B cell (primary cell): ENCODE results near the gene RIPOR2. TPM values are rescaled to one million over a fixed set of nuclear protein-coding genes. Genes with fewer than 3 reads are reported as not detected.
A peak's percentile ranks its signal among the peaks of the same experiment; 100 is the strongest.

Experiments used
- ATAC-seq: fragments of 200-7000 bp; cut with Tn5 transposase; one replicate; pipeline ENCODE4 v1.10.0; 2021; ENCODE audit warnings: low read depth, mild to moderate bottlenecking, moderate number of reproducible peaks, moderate library complexity
- CTCF ChIA-PET: fragments of 350-600 bp; sonication (Branson Sonifier 250); formaldehyde crosslinking; loops from one replicate; lab custom pipeline; 2021; ENCODE audit warnings: antibody characterized with exemption, inconsistent platforms; lab: Charles Lee
- POLR2A ChIA-PET: fragments of 350-600 bp; sonication (Branson Sonifier 250); formaldehyde crosslinking; loops from one replicate; lab custom pipeline; 2021; ENCODE audit warnings: antibody characterized with exemption; lab: Charles Lee
- DNase-seq: peaks from one replicate; pipeline ENCODE4 v3.0.0; 2013
- H2AFZ ChIP-seq: 2 replicates; pipeline ENCODE4 v1.6.1; 2012; ENCODE audit warnings: mild to moderate bottlenecking, low read depth, low read length; ENCODE audit not compliant: insufficient read depth, poor library complexity, severe bottlenecking
- H3K27ac ChIP-seq, 2 donors: 1 replicate in 1 of 2; 2 replicates in 1 of 2; pipeline ENCODE4 v1.5.1; 2012 to 2013; ENCODE audit warnings: low read length in 2 of 2, mild to moderate bottlenecking in 2 of 2, moderate library complexity in 1 of 2
- H3K27me3 ChIP-seq, 4 experiments: fragments of 200-600 bp in 1 of 4; sonication (generic) in 1 of 4; replicated peaks in 1 of 4; 1 replicate in 2 of 4; 2 replicates in 2 of 4; pipeline versions ENCODE4 v1.6.1 to v1.7.0; 2013 to 2016; ENCODE audit warnings: low read length in 3 of 4, mild to moderate bottlenecking in 2 of 4, mixed read lengths in 1 of 4, moderate library complexity in 1 of 4; ENCODE audit not compliant: insufficient read depth in 4 of 4, control insufficient read depth in 3 of 4; ENCODE audit errors: control extremely low read depth in 1 of 4
- H3K36me3 ChIP-seq, 2 experiments: replicated peaks in 1 of 2; 1 replicate in 1 of 2; 2 replicates in 1 of 2; pipeline versions ENCODE4 v1.6.1 to v1.7.1; 2013; ENCODE audit warnings: low read length in 1 of 2; ENCODE audit not compliant: insufficient read depth in 2 of 2, control insufficient read depth in 1 of 2; ENCODE audit errors: control extremely low read depth in 1 of 2, extremely low read depth in 1 of 2
- H3K4me1 ChIP-seq, 2 donors: fragments of 200-600 bp in 1 of 2; sonication (generic) in 1 of 2; 1 replicate in 1 of 2; 2 replicates in 1 of 2; pipeline versions ENCODE4 v1.5.1 to v1.6.1; 2013 to 2017; ENCODE audit warnings: low read length in 2 of 2; ENCODE audit not compliant: control insufficient read depth in 2 of 2, insufficient read depth in 2 of 2
- H3K4me2 ChIP-seq: replicated peaks from 2 replicates; pipeline ENCODE3; 2012; ENCODE audit warnings: mild to moderate bottlenecking, low read depth, low read length; ENCODE audit not compliant: poor library complexity, severe bottlenecking
- H3K4me3 ChIP-seq, 5 experiments: fragments of 200-600 bp in 1 of 5; sonication (generic) in 1 of 5; 1 replicate in 3 of 5; 2 replicates in 2 of 5; pipeline versions ENCODE4 v1.5.1 to v1.7.0; 2011 to 2016; ENCODE audit warnings: low read length in 4 of 5, mild to moderate bottlenecking in 4 of 5, low read depth in 2 of 5, control low read depth in 1 of 5, moderate library complexity in 1 of 5; ENCODE audit not compliant: insufficient read depth in 1 of 5; ENCODE audit errors: control extremely low read depth in 1 of 5, extremely low read depth in 1 of 5
- H3K79me2 ChIP-seq: fragments of 200-600 bp; sonication (generic); one replicate; pipeline ENCODE4 v1.6.0; 2016; ENCODE audit warnings: low read length; ENCODE audit not compliant: control insufficient read depth, insufficient read depth
- H3K9ac ChIP-seq: fragments of 200-600 bp; sonication (generic); 2 replicates; pipeline ENCODE4 v1.6.1; 2017; ENCODE audit warnings: mild to moderate bottlenecking, low read length, moderate library complexity
- H3K9me3 ChIP-seq, 3 donors: one replicate each; pipeline versions ENCODE4 v1.6.1 to v1.7.1; 2013; ENCODE audit warnings: low read length in 2 of 3; ENCODE audit not compliant: control insufficient read depth in 2 of 3, insufficient read depth in 1 of 3; ENCODE audit errors: control extremely low read depth in 1 of 3
- H4K20me1 ChIP-seq: 2 replicates; pipeline ENCODE4 v1.6.0; 2012; ENCODE audit warnings: mild to moderate bottlenecking, low read length; ENCODE audit not compliant: insufficient read depth, control insufficient read depth, poor library complexity, severe bottlenecking
- H3K27ac Mint-ChIP-seq: one replicate; pipeline ENCODE4 v1.8.0; 2021; ENCODE audit warnings: mixed read lengths
- H3K27me3 Mint-ChIP-seq: one replicate; pipeline ENCODE4 v1.8.0; 2021; ENCODE audit warnings: mixed read lengths
- H3K4me1 Mint-ChIP-seq: one replicate; pipeline ENCODE4 v1.8.0; 2021; ENCODE audit warnings: mixed read lengths
- H3K4me3 Mint-ChIP-seq: one replicate; pipeline ENCODE4 v1.8.0; 2021; ENCODE audit warnings: mixed read lengths
- H3K9me3 Mint-ChIP-seq: one replicate; pipeline ENCODE4 v1.8.0; 2022; ENCODE audit warnings: mixed read lengths; ENCODE audit not compliant: insufficient read depth
- CTCF ChIP-seq: fragments of 200-600 bp; IDR thresholded peaks from one replicate; pipeline ENCODE4 v1.8.0; 2022; ENCODE audit warnings: antibody characterized with exemption, mild to moderate bottlenecking
- EZH2 ChIP-seq: IDR thresholded peaks from 2 replicates; pipeline ENCODE4 v1.6.1; 2012; ENCODE audit warnings: borderline replicate concordance, low read depth, mild to moderate bottlenecking, moderate library complexity, low read length; ENCODE audit not compliant: insufficient read depth, poor library complexity, severe bottlenecking
- WGBS: methylation state at CpG from one replicate; pipeline ENCODE4 v1.1.5; 2013; ENCODE audit warnings: missing lambda C conversion rate; ENCODE audit not compliant: insufficient coverage; 5-methylcytosine and 5-hydroxymethylcytosine counted together
- intact Hi-C: fragments of 100-400 bp; cut with micrococcal nuclease; formaldehyde crosslinking; loops from one replicate; pipeline ENCODE4 v1.10.0; 2022
- polyA plus RNA-seq: library from polyadenylated mRNA; depleted of rRNA; stranded (reverse); fragments of >200 nt; gene quantifications from 2 replicates; pipeline ENCODE4 v1.2.3, GENCODE V29; 2012
- total RNA-seq, 2 donors: library from RNA; stranded (reverse); fragments of 120-200 nt in 1 of 2; gene quantifications; 1 replicate in 1 of 2; 2 replicates in 1 of 2; pipeline versions ENCODE4 v1.2.3 to v1.2.4, GENCODE V29; 2013 to 2022

The RIPOR2 gene
- total and polyA plus RNA-seq, 2 donors (not counting 1 experiment from before 2014, with no cell fraction given), result 300 to 430 TPM

- H4K20me1 ChIP-seq, result peaks cover 92% of the 10 kb centered on the region
- ChIA-PET POLR2A (no interaction called here), CTCF (interaction anchor here (0.9 to 19.0 kb wide), 3 partner anchors 11 to 71 kb away, joined by 3 to 465 read pairs (median 18); partner anchors contain the start of gene RIPOR2)
- Mint-ChIP-seq H3K27ac (peak overlapping the region; percentile 86), H3K27me3 (no peaks in the 10 kb centered on the region), H3K4me1 (peaks cover 88% of the 10 kb centered on the region), H3K4me3 (peak overlapping the region; percentile 46), H3K9me3 (peaks cover 4% of the 10 kb centered on the region)
- TF ChIP-seq EZH2 (no peak), CTCF (no peak)
- peak overlapping the region in 1 of 2 donors; percentile 93 for H3K27ac ChIP-seq
- no peak for ATAC-seq
- H3K79me2 ChIP-seq, result peaks cover 100% of the 10 kb centered on the region
- peaks cover 90 to 94% of the 10 kb centered on the region in 2 donors for H3K4me1 ChIP-seq
- WGBS, result no CpG with 5 or more reads among the region's 8 CpGs
- H3K9me3 ChIP-seq, result no peaks in the 10 kb centered on the region
- peak overlapping the region in 3 of 5 experiments; percentile 7 to 27 (median 11) for H3K4me3 ChIP-seq
- H2AFZ ChIP-seq, result no peak overlapping the region
- H3K36me3 ChIP-seq, result peaks cover 10 to 80% of the 10 kb centered on the region in 2 experiments
- H3K9ac ChIP-seq, result peak overlapping the region; percentile 1
- H3K4me2 ChIP-seq, result peak overlapping the region; percentile 77
- DNase-seq, result no peak
- H3K27me3 ChIP-seq, result no peaks in the 10 kb centered on the region
- intact Hi-C loops, result loop anchor here (5.0 kb wide), 1 partner anchor 37 kb away; no protein-coding TSS in a partner anchor
Observed at GRCh38 chr6:24923885-24924401, 11.8 kb downstream of the RIPOR2 start.

GRCh38 chr6:24922814-24923213 lies 12.9 kb downstream of the RIPOR2 start:
- Histone ChIP-seq H3K27ac (peak overlapping the region; percentile 5 to 68), H4K20me1 (peaks cover 92% of the 10 kb centered on the region), H3K4me2 (peak overlapping the region; percentile 50), H3K27me3 (no peaks in the 10 kb centered on the region), H3K9me3 (no peaks in the 10 kb centered on the region), H3K4me1 (peaks cover 90 to 94% of the 10 kb centered on the region in 2 donors), H3K4me3 (no peak overlapping the region), H3K36me3 (peaks cover 8 to 79% of the 10 kb centered on the region in 2 experiments), H2AFZ (no peak overlapping the region), H3K79me2 (peaks cover 100% of the 10 kb centered on the region), H3K9ac (peak overlapping the region; percentile 8)
- H3K9me3 Mint-ChIP-seq, result peaks cover 4% of the 10 kb centered on the region
- peak overlapping the region; percentile 83 for H3K27ac Mint-ChIP-seq
- WGBS, result no CpG with 5 or more reads among the region's 2 CpGs
- peaks cover 90% of the 10 kb centered on the region for H3K4me1 Mint-ChIP-seq
- TF ChIP-seq CTCF (no peak), EZH2 (no peak)
- ChIA-PET POLR2A (interaction anchor here (5.9 kb wide), 1 partner anchor 13 kb away, joined by 34 read pairs; no protein-coding TSS in a partner anchor), CTCF (interaction anchor here (1.1 to 5.5 kb wide), 6 partner anchors 12 to 104 kb away, joined by 3 to 74 read pairs (median 5); partner anchors contain the start of gene RIPOR2)
- DNase-seq (no peak), ATAC-seq (no peak)
- H3K4me3 Mint-ChIP-seq, result peak overlapping the region; percentile 64
- intact Hi-C loops, result loop anchor here (5.0 kb wide), 1 partner anchor 36 kb away; no protein-coding TSS in a partner anchor
- H3K27me3 Mint-ChIP-seq, result no peaks in the 10 kb centered on the region
